GM19397 (cell line): Measurements from ENCODE around the gene ADGRV1.
"Not testable (repeated sequence)": the region's sequence is repeated elsewhere in the genome, so short reads cannot be mapped to it uniquely, and the experiment has no call there.

ENCODE experiments used
- ATAC-seq: cut with Tn5 transposase; IDR thresholded peaks from one replicate; pipeline ENCODE4 v1.9.1; 2021; ENCODE audit warnings: mild to moderate bottlenecking, moderate library complexity; ENCODE audit not compliant: unreplicated experiment

The ADGRV1 gene

DNA sequence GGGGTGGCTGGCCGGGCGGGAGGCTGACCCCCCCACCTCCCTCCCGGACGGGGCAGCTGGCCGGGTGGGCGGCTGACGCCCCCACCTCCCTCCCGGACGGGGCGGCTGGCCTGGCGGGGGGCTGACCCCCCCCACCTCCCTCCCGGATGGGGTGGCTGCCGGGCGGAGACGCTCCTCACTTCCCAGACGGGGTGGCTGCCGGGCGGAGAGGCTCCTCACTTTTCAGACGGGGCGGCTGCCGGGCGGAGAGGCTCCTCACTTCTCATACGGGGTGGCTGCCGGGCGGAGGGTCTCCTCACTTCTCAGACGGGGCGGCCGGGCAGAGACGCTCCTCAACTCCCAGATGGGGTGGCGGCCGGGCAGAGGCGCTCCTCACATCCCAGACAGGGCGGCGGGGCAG lies 37.2 kb downstream of the ADGRV1 start:
- ATAC-seq, result not testable (repeated sequence)

DNA sequence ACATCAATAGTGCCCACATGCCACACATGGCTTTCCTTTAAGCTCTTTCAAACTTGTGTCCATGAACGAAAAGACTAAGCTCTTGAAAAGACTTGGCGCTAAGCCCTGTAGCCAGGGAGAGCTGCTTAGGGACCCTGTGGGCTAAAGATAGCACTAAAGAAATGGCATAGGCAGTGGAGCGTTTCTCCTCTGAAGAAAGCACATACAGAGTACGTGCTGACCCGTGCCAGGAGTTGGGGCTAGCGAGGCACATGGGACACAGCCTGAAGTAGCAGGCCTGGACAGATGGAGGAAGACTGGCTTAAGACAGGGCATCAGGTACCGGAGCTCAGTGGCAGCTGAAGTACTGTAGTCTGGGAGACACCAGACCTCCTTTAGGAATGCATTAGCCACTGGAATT lies 39.7 kb downstream of the ADGRV1 start:
- ATAC-seq, result no peak

DNA sequence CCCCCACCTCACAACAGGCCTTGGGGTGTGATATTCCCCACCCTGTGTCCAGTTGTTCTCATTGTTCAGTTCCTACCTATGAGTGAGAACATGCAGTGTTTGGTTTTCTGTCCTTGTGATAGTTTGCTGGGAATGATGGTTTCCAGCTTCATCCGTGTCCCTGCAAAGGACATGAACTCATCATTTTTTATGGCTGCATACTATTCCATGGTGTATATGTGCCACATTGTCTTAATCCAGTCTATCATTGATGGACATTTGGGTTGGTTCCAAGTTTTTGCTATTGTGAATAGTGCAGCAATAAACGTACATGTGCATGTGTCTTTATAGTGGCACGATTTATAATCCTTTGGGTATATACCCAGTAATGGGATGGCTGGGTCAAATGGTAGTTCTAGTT lies 41.7 kb downstream of the ADGRV1 start:
- ATAC-seq, result not testable (repeated sequence)

DNA sequence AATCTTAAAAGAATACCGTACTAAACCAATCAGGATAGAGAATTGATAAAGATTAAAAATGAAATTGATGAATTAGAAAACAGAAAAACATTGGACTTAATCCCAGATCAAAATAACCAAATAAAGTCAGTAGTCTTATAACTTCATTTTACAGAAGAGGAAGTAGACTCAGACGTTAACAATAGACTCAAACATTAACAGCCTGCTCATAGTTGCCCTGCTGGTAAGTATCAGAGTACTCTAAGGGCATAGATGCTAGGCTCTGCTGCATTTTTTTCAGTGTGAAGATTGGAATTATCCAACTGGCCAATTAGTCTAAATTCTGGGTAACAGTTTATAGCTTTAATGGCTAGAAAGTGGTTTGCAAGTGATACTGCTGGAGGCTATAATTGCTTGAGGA lies 42.9 kb downstream of the ADGRV1 start:
- no peak for ATAC-seq

DNA sequence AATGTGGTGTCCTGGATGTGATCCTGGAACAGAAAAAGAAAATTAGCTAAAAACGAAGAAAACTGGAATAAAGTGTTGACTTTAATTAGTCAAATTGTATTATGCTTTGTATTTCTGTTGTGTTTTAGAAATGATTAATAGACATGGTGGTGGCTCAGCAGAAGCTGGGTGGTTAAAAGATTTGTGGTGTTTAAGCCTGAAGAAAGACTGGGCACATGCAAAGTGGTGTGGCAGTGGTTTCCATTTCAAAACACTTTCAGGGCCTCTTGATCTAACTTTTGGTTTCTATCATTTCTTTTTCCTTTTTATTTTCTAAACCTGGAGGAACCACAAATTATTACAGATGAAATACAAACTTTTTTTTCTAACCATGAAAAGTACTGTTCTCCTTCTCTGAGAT lies 44.1 kb downstream of the ADGRV1 start:
- no peak for ATAC-seq

DNA sequence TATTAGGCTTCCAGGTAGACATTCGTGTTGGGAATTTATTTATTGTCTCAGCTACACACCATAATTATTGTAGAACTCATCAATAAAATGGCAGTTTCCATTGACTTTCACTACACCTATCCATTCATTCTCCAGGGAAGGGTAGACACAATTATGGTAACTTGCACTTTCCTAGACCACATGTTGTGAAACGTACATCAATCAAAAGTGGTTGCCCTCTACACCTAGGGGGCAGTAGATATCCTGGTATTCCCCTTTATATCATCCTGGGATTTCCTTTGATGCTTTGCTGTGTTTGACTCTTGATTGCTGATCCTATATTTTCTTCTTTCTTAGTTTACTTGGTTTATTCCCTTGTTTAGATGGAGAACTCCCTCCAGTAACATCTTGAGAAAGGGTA lies 47.9 kb downstream of the ADGRV1 start:
- no peak for ATAC-seq

DNA sequence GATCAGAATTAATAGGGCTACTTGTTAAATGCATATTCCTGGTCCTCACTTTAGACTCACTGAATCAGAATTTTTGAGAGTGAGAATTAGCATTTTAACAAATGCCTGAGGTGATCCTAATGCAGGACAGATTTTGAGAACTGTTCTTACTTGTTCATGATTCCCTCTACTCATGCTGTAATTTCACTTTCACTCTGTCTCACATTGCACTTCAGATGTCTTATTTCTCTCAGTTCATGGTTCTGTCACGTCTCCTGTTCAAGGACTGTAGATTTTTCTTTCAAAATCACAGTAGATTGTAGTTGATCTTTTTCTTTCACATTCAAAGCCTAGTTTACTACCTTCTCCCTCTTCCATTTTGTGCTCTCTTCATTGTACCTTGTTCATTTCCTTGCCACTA lies 54.3 kb downstream of the ADGRV1 start:
- ATAC-seq, result peak; percentile 85

DNA sequence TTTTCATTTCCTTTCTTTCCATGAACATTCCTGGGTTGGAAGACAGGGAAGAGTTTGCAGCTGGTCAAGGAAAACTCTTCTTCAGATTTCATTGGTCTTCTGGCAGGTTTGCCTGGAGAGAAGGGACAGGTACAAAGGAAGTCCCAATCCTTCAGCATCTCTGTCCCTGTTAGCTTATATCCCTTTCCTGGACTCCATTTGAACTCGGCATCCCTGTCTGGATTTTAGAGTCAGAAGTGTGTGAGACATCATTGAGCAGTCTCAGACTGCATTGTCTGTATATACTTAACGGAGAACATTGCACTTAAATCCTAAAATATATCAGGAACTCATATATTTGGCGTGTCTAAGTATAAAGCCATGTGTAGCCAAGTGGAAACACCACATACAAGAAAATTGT lies 54.9 kb downstream of the ADGRV1 start:
- peak; percentile 28 for ATAC-seq

DNA sequence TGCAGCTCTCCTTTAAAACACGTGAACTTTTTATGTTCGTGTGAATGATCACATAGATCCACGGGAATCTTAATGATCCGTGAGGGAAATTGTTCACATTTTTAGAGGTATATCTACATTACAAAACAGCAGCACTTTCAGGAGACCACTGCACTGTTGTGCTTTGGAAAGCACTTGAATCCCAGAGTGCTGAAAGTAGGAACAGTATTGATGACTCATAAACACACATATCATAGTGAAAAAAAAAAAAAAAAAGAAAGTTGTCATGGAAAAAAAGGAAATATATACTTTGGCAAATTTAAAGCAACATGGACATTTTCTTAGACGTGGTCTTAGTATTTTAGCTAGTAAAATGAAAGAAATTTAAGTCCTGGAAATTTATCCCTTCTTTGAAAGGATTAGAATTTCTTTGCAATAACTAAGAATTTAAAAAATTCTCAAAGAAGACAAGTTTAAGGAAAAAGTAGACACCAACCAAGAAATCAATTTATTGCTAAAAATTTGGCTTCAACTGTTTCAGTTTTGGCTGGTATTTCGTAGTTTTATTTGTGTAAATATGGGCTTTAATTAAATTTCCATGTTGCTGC lies 55.4 kb downstream of the ADGRV1 start:
- no peak for ATAC-seq

DNA sequence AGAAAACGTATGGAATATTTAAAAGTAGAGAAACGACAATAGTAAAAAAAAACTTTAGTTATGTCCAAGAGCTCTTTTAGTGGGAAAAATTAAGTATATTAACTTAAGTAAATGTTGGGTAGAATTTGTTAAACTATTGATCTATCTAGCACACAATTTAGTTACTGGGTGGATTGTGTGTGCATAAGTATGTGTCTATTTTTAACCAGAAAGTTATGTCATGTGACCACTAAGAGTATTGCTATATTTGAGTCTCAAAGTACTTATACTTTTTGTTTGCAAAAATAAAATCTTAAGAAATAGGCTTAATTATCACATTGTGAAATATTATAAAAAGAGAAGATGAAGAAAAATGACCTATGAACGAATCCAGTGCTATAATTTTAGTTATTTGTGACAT lies 56.8 kb downstream of the ADGRV1 start:
- ATAC-seq, result no peak

DNA sequence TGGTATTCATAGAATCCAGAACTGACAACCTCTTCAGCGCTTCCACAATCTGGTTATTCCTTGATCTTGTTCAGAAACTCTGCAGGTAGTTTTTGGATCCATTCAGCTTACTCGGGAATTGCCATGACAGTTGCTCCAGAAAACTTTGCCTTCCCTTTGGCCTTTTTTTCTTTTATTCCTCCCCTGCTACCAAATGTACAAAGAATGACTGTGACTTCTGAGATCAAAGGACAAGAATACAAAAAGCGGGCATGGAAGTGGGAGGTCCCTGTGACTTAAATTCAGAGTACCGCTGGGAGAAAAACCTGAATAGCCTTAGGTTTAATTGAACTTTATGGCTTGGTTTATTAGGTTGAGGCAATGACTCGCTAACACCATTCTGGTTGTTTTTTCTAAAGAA lies 59.5 kb downstream of the ADGRV1 start:
- ATAC-seq, result no peak

DNA sequence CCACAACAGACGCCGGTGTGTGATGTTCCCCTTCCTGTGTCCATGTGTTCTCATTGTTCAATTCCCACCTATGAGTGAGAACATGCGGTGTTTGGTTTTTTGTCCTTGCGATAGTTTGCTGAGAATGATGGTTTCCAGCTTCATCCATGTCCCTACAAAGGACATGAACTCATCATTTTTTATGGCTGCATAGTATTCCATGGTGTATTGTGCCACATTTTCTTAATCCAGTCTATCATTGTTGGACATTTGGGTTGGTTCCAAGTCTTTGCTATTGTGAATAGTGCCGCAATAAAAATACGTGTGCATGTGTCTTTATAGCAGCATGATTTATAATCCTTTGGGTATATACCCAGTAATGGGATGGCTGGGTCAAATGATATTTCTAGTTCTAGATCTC lies 61.2 kb downstream of the ADGRV1 start:
- ATAC-seq, result not testable (repeated sequence)

DNA sequence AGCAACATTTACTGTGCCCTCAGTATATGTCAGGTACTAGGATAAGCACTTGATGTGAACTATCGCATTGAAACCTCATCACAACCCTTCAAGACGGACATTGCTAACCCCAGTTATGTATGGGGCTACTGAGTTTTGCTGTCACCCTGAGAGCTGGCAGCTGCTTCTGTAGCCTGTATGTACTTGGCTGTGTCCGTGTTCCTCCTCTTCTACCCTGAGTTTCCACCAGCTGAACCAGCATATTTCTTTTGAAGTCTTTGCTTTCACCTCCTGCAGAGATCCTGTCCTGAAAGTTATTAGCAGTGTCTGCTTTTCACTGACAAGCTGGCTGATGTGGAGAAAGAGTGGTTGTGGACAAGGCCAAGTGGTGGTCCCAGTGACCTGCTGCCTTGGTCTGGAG lies 63.3 kb downstream of the ADGRV1 start:
- ATAC-seq, result no peak

DNA sequence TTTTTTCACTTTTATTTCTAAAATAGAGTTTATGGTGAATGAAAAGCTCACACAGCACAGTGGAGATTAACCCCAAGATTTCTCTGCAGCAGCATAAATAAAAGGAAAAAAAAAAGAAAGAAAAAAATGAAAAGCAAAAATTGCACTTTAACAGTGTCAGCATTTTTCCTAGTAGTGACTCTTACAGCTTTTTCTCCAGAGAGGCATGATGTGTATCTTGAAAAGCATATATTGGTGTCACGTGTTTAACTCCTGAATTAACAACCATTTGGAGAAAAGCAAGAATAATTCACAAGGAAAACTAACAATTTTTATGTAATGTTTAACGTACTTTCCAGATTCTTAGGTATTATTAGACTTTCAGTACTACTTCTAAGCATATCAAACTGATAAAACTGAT lies 67.9 kb downstream of the ADGRV1 start:
- ATAC-seq, result no peak

DNA sequence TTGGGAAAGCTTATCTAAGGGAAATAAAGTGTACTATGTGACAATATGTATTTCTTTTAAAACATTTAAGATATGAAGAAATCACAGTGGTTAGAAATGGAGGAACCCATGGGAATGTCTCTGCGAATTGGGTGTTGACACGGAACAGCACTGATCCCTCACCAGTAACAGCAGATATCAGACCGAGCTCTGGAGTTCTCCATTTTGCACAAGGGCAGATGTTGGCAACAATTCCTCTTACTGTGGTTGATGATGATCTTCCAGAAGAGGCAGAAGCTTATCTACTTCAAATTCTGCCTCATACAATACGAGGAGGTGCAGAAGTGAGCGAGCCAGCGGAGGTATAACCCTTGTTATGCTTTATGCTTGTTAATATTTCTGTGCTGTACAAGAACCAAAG lies 69.9 kb downstream of the ADGRV1 start:
- no peak for ATAC-seq

DNA sequence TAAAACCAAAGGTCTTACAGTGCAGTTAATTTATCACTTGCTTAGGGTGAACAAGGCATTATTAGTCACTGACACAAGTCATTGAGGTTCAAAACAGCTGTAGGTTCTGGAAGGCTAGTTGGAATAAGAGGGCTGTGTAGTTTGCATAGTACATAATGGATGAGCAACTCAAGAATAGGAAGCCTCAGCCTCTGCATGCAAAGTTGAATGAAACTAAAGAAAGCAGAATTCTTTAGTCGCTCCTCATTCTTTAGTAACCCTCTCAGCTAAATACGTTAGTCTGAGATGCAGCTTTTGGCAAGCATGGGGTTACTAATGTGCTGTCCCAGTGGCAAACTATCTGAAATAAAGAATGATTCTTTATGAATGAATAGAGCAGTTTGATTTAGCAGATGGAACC lies 74.2 kb downstream of the ADGRV1 start:
- ATAC-seq, result no peak

DNA sequence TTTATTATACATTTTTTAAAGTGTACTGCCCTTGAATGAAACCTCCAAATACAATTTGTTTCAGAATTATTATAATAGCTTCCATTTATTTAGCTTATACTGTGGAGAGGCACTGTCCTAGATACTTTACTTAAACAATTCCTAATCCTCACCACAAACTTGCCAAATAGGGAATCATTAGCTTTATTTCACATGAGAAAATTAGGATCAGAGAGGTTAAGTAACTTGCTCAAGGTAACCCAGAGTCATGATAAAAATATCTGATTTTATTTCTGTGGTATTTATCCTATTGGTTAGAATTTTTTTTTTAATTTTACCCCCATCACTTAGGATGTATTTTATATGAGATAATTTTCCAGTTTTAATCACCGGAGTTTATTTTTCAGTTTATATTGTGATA lies 78.4 kb downstream of the ADGRV1 start:
- ATAC-seq, result no peak

DNA sequence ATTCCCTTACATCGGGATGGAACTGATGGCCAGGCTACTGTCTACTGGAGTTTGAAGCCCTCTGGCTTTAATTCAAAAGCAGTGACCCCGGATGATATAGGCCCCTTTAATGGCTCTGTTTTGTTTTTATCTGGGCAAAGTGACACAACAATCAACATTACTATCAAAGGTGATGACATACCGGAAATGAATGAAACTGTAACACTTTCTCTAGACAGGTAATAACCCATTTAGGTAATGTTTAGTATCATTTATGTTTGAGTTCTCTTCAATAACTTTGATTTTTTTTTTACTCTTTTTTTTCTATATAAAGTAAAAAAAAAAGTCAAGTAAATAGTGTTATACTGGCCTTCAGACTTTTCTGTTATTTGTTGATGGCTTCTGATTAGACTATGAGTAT lies 79.1 kb downstream of the ADGRV1 start:
- ATAC-seq, result no peak

DNA sequence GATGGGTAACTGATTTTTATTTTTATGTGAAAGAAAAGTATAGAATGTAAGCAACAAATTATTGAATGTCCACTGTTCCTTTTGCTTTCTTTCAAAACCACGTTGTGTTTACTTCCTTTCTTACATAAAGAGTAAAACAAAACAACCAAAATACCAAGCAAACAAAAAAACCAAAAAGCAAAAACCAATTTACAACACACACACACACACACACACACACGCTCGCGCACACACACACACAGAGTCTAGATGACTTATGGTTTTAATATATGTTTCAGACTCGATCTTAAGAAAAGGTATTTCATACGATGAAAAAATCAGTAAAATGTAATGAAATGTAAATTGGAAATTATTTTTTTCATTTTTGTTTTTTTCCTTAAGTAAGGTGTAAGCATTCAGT lies 80.3 kb downstream of the ADGRV1 start:
- no peak for ATAC-seq

DNA sequence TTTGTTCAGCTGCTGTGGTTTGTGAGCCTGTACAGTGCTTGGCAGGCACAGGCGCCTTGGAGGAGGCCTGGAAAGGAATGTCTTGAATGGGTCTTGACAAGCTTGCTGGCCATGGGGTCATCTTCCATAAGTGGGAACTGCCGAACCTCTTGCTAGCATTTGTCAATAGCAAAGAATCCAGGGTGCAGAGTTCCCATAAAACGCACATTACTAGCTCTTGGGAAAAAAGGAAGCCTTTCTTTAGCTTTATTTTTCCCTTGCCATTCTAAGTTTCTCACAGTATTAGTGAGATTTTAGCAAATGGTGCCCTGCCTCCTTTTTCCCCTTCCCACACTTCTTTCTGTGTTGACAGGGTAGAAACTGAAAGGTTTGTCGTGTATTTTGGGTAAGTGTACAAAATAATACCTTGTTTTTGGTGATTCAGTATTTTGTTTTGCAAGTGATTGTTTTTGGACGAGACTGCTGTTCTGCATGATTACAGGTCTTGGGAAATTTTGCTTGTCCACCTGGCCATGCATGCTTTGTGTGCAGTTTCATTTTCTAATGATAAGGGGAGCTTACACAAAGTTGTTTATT lies 82.0 kb downstream of the ADGRV1 start:
- ATAC-seq, result peak; percentile 57

DNA sequence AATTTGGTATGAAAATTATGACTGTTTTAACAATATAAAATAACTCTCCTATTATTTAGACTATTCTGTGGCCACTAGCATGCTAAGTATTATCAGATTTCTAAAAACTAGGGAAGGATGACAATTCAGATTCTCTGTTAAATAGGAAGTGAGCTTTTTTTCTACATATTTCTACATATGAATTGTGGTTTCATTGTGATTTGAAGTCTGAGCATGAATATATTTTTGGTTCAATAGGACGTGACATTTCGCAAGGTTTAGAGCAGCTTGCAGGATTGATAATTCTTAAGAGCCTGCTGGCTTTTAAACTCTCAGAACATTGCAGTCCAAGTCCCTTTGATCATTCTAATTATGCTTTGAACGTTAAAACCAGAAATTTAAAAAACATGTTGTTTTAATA lies 82.9 kb downstream of the ADGRV1 start:
- ATAC-seq, result no peak

DNA sequence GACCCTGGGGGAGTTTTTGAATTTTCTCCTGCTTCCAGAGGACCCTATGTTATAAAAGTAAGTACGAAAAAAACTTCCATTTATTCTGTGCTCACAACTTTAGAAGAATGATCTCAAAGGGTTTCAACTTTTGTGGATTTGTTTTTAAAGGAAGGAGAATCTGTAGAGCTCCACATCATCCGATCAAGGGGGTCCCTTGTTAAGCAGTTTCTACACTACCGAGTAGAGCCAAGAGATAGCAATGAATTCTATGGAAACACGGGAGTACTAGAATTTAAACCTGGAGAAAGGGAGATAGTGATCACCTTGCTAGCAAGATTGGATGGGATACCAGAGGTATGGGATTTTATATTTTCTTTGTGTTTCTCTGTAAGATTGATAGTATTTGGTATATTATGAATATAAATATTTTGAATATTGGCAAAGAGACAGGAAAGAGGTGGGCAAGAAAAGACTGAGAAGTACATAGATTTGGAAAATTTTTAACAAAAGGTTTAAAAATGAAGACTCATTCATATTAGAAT lies 84.2 kb downstream of the ADGRV1 start:
- no peak for ATAC-seq

DNA sequence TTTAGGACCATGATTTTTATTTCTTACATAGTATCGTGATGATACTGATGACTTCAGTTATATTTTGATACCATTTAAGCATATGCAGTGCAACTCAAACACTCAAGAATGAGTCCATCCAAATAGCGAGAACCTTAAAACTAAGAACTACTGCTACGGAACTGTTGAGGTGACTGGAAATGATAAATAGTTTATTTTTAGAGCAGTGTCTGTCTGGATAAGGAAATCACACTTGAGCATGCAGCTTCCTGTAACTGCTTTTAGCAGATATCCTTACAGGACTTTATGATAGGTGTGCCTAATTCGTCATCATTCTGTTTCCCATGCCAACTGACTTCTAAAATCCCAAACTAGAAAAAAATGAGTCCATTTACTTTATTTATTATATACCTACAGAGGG lies 85.5 kb downstream of the ADGRV1 start:
- no peak for ATAC-seq
